Breast epithelium (tissue), 3 donors: ENCODE measurements around the gene CDH13.

Experiments used
- CTCF ChIP-seq, 3 donors: fragments of 450-650 bp; IDR thresholded peaks; one replicate each; pipeline ENCODE4 v1.5.1; 2016 to 2017; ENCODE audit warnings: antibody characterized with exemption in 3 of 3, mild to moderate bottlenecking in 3 of 3, moderate library complexity in 3 of 3
- POLR2A ChIP-seq: fragments of 450-650 bp; IDR thresholded peaks from one replicate; pipeline ENCODE4 v1.6.1; 2016; ENCODE audit warnings: antibody characterized with exemption, mild to moderate bottlenecking, moderate library complexity
- POLR2AphosphoS5 ChIP-seq, 3 donors: sonication (generic); formaldehyde crosslinking; IDR thresholded peaks; one replicate each; pipeline ENCODE4 v1.6.1; 2017; ENCODE audit warnings: antibody characterized with exemption in 3 of 3

- TF ChIP-seq POLR2A (no peak), CTCF (IDR thresholded peaks at IDR 0.05) (no peak), POLR2AphosphoS5 (IDR thresholded peaks at IDR 0.05) (no peak)
These were observed 1002.7 kb downstream of the CDH13 start for GRCh38 chr16:83629426-83629825.
